GM21529 (cell line): ENCODE data around the gene MAML3.

Experiments
- ATAC-seq: cut with Tn5 transposase; IDR thresholded peaks from one replicate; pipeline ENCODE4 v1.9.1; 2021; ENCODE audit not compliant: unreplicated experiment

The MAML3 gene

GRCh38 chr4:139767168-139767567, 386.8 kb downstream of the MAML3 start:
- ATAC-seq, result no peak

DNA sequence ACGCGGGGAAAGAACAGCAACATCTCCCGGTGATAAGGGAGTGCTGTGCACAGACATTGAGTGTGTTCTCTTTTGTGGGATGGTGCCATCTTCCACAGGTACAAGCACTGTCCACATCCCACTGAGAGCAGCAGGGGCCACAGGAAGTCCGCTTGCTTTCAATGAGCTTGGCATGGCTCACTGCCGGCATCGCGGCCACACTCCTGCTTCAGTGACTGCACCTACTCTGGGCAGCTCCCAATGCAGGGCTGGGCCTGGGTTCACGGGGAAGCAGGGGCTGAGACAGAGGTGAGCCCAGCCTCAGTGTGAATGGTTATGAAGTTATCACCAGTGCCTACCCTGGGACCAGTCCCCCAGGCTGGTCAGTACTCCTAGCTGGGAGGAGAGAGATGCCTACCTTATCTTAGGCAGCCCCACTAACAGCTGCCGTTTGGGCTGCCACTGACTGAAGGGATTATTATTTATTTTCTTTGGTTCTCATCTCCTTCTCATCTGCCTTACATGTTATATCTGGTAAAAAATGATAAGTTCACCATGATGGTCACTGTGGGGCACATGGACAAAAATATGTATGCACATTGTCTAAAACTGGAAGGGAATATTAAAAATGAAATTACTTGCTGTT, 389.2 kb downstream of the MAML3 start:
- no peak for ATAC-seq

DNA sequence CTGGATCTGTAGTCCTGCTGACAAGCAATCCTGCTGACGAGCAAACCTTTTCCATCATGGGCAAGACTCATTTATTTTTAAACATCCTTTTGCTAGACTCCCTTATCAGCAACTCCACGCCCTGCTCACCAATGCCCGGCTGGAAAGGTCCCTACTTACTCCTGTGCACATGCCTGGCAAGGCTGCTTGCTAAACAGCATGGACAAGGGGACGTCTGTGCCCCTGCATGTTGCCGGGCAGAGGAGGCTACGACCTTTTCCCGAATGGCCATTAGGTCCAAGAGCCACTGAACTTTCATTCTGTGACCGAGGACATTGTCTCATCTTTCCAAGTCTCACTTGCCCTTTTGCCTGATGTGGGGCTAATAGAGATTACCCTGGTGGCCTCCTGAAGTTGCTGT, 389.8 kb downstream of the MAML3 start:
- no peak for ATAC-seq

DNA sequence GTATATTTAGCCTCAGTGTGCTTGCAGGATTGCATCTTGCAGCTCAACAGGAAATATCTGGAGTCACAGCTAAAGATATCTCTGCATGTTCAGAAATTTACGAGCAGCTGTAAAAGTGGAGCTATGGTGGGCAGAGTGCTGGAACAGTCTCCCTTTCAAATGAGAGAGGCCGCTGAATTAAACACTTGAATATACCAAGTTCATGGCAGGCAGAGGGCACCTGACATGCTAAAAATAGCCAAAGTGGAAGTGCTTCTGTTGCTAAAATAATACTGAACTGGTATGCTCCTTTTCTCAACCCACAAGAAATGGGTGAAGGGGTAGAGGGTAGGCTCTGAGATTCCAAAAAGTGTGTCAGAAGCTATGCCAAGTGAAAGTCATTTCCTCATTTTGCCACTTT, 390.3 kb downstream of the MAML3 start:
- ATAC-seq, result no peak

DNA sequence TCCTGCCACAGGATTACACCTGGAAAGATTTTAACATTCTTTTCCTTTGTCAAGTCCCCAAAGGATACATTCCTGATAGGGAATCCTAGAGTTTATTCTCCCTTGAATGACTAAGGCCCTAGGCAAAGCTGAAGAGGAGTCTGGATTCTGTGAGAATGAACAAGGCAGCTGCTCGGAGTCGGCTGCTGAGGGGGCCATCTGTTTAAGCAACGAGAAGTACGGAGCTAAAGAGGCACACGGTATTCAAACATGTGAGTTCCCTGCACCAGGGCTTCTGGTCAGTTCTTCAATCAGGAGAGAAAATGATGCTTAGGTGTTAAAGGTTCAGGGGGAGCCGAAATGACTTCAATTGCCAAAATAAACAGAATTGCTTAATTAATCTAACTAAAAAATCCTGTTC, 390.8 kb downstream of the MAML3 start:
- ATAC-seq, result no peak

GRCh38 chr4:139762720-139763119, 391.3 kb downstream of the MAML3 start:
- ATAC-seq, result no peak

DNA sequence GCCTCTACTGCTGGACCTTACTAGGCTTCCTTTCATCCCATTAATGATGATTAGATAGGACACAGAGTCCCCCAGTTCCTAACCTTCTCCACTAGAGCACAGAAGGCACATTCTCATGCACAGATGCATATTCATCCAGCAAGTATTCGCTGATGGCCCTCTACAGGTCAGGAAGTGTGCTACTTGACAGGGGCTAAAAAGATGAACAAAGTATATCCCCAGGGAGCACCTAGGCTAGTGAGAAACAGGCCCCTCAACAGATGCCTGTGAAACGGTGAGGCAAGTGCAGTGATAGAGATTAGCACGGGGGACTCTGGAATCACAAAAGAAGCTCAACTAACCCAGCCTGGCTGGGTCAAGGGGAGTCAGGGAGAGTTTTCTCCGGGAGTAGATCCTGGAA, 392.5 kb downstream of the MAML3 start:
- peak; percentile 62 for ATAC-seq

- ATAC-seq, result no peak
These were observed 393.4 kb downstream of the MAML3 start for GRCh38 chr4:139760567-139760966.

- ATAC-seq, result no peak
These were observed 394.9 kb downstream of the MAML3 start for GRCh38 chr4:139759097-139759496.

DNA sequence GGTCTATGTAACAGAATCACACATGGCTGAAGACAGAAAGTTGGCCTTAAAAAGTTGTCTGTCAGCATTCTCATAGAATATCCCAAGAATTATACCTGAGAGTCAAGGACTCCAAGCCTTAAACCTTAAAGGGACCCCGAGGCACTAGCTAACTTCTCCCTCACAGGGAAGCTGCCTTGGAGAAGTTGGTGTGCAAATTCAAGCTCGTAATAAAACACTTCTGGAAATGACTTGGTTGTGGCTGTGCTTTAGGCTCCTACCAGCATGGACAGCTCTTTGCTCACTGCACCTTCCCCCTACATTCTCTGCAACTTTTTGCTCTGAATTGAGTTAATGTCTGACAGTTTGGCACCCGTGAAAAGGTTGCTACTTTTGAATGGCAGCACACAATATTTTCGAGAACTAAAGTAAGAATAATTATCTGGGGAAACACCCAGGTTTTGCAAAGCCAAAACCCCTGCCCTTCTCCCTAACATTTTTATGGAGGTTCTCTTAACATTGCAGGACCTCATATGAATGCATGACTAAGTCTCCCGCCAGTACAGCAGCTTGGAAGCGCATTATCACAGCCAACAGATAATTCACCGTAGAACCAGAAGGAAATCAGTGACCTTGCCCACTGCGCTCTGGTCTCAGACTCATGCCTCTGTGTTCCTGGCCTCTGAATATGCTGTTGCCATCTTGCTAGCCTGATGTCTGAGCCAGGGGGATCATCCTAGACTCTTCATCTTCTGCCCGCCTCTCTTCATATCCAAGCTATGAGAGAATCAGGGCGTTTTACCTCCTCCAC, 397.4 kb downstream of the MAML3 start:
- no peak for ATAC-seq

DNA sequence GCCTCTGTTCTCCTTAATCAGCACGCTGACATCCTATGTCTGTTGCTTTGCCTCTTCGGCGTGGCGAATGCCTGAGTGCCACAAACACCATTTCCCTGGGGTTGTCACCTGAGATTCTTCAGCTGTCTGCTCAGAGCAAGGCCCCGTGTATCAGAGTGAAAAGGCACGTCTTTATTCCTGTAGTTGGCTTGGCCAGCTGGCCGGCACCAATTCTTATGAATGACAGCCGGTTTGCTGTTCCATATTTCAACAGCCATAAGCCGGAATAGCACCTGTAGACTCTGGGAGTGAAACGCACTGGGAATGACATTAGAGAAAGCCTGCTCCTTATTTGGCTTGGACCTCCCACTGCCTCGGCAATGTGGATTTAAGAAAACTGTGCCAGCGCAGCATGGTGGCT, 399.0 kb downstream of the MAML3 start:
- ATAC-seq, result no peak

- ATAC-seq, result no peak
These were observed 400.3 kb downstream of the MAML3 start for GRCh38 chr4:139753686-139754085.

- ATAC-seq, result no peak
These were observed 404.0 kb downstream of the MAML3 start for GRCh38 chr4:139749835-139750498.

DNA sequence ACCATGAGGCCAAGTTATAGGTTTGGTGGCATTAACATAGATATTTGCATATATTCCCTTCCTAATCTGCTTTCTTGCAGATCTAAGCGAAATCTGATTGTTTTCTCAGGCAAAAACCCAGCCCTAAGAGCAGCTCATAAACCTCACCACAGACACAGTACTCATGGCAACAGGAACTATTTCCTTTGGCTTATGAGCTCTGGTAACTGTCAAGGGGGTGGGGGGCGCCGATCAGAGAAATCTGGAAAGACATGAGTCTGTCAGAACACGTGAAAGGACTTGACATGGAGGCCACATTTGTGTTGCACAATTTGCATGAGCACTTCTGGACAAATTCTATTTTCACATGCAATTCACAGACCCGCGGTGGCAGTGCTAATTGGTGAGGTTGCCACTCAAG, 404.6 kb downstream of the MAML3 start:
- no peak for ATAC-seq

- ATAC-seq, result no peak
These were observed 407.4 kb downstream of the MAML3 start for GRCh38 chr4:139746431-139747171.

GRCh38 chr4:139745111-139745639, 408.8 kb downstream of the MAML3 start:
- no peak for ATAC-seq

DNA sequence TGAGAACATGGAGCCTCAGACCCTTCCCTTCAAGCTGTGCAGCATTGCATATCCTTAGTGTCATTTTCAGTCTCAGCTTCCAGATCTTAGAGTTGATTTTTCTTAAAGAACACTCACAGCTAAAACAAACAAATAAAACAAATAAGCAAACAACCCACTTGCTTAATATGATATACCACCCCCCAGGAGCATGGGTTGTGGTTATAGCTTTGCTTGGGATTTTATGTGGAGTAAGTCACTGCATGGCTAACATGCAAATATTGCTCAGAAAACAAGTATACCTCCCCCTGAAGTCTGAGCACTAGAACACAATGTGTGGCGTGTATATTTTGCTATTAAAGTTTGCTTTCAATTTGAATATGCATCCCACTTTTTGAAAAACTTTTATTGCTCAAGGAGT, 409.8 kb downstream of the MAML3 start:
- ATAC-seq, result no peak

DNA sequence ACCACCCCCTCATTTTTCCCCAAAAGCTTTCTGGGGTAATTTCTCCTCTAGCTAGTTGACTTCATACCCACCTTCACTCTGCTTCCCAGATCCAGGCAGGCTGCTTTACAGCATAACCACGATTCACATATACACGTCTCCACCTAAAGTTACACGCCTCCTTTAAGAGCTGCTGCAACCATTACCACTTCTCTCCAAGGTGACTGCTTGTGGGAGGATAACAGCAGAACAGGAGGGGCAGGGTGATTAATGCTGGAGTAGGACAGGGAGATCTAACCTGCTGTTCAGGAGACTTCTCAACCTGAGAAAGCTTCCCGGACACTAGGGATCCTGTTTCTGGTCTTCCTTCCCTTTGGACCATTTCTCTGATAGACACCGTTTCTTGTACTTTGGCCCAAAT, 411.0 kb downstream of the MAML3 start:
- no peak for ATAC-seq

DNA sequence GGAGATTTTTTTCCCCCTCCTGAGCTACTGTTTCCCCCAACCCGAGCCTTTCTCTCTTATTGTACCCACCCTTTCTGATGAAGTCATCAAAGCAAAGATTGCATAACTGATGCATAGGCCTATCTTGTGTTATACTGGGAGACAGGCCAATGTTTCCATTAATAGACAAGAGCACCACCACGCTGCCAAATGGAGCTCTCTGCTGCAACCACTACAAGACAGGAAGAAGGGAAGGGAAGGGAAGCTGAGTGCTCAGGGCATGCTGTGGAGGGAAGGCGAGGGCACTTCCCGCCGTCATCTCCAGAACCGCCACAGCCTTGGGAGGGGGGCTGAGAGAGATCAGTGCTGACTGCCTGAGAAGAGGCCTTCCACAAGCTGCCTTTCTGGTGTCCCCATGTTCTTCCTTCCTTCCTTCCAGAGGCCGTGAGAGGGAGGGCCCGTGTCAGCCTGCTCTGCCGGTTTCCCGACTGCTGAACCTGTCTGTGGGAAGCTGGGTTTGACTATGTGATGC, 413.4 kb downstream of the MAML3 start:
- ATAC-seq, result no peak

GRCh38 chr4:139740121-139740520, 413.9 kb downstream of the MAML3 start:
- no peak for ATAC-seq
